Left cardiac atrium (tissue), 2 donors: Measurements from ENCODE around the gene TXLNG. TPM values are rescaled to one million over a fixed set of nuclear protein-coding genes. Genes with fewer than 3 reads are reported as not detected.

Experiments used
- total RNA-seq, 2 donors: library from RNA; stranded (reverse); fragmentation: NEBNext Ultra II Directional; extraction: Animal tissue kit (Norgen Biotek cat#: 25700); gene quantifications; one replicate each; pipeline ENCODE4 v1.2.1, GENCODE V29; 2021
- donor health status: DM: no; HTN: yes; CAD: no; lungs with severe emphysema.
- donor health status: DM: yes; HTN: yes; CAD: no.

The TXLNG gene
- total RNA-seq, 2 donors from 2014 or later, result 6.5 to 9.0 TPM

Other genes with a start within 250 kb of the TXLNG start
- not detected for gene S100G, start 136.3 kb upstream of the TXLNG start, total RNA-seq
- 1 to 10 TPM; 5.1 to 6.2 TPM for gene CTPS2, start 73.8 kb upstream of the TXLNG start, total RNA-seq
- gene SYAP1, start 66.9 kb upstream of the TXLNG start, total RNA-seq, result 10 to 100 TPM; 15.6 to 25.3 TPM
- gene RBBP7, start 83.9 kb downstream of the TXLNG start, total RNA-seq, result 10 to 100 TPM; 76.8 to 83.1 TPM
- gene REPS2, start 160.2 kb downstream of the TXLNG start, total RNA-seq, result 10 to 100 TPM; 10.5 to 13.7 TPM